NCI-H82 treated with DMSO at 0.1 percent for 48 hours (cell line): ENCODE results near the gene SLC7A4.
"Not testable (repeated sequence)": the region's sequence is repeated elsewhere in the genome, so short reads cannot be mapped to it uniquely, and the experiment has no call there.

Experiments used
- DNase-seq: peaks from one replicate; lab custom pipeline; 2025; ENCODE audit not compliant: unreplicated experiment; lab: John Stamatoyannopoulos, UW

The SLC7A4 gene

DNA sequence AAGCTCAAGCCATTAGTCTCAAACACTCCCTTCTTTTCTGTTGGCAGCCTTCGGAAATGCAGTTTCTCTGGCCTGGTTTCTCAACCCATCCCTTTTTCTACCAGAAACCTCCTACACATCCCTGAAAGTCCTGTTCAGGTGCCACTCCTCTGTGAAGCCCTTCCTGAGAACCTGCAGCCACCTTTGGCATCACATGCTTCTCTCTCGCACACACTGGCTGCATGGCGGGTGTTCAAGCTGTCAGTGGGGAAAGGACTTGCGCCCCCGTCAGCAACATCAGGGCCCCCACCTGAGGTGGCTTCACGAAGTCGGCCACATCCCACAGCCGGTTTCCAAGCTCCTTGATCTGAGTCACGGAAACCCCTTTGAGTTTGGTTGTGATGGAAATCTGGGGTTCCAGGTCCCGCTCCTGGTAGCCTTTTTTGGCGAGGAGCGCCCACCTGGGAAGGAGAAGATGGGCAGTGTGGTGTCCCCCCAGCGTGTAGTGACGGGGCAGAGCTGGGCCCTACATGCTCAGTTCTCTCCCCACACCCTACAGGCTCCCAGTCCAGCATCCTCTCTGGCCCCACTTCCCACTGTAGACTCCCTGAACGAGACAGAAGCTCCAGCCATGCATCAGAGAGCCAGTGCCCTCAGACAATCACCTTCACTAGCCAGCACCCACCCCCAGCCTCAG, 11.6 kb upstream of the SLC7A4 start:
- DNase-seq, result no peak

DNA sequence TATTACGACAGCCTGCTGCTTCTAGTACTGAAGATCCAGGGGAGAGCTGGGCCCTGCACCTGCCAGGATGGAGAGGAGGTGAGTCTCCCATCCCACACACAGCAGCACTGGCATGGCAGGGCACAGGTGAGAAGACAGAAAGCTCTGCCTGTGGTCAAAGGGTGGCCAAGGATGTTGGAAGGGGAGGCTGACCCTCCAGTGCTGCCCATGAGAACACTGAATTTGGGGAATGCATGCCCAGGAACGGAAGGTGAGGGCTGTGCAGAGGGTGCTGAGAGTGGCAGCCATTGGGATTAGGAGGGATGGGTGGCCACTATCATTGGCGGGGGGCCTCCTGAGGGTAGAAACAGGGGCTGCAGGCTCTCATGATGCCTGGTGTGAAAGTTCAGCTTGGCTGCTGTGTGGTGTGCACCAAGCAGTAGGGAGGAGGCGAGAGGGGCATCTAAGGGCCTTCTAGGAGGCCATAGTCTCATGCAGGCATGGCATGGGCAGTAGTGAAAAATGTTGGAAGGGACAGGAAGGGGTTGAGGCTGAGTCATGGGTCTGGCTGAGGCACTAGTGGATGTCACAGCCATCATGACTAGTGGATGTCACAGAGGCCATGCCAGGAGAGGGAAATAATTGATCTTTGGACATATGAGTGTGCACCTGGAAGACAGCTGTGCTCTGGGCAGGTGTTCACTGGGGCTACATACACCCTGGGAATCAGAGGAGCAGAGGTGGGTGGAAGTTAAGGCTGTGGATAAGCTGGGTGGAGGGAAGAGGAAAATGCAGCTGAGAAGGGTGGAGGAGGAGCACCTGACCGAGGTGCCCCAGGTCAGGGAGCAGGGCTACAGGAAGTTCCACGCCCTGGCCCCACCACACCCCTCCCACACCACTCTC, 10.9 kb upstream of the SLC7A4 start:
- DNase-seq, result no peak

DNA sequence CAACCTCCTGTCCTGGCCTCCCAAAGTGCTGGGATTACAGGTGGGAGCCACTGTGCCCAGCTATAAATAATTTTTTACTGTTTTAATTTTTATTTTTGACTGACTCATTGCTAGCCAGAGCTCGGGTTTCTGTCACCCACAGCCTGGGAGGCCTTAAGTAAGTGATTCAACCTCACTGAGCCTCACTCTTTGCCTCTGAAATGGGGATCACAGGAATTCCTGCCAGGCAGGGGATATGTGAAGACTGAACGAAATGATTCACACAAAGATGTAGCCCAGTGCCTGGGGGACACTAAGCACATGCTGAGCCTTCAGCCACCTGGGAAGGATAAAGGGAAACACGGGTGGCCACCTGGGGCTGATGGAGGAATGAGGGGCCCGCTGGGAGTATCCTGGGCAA, 9.6 kb upstream of the SLC7A4 start:
- no peak for DNase-seq

DNA sequence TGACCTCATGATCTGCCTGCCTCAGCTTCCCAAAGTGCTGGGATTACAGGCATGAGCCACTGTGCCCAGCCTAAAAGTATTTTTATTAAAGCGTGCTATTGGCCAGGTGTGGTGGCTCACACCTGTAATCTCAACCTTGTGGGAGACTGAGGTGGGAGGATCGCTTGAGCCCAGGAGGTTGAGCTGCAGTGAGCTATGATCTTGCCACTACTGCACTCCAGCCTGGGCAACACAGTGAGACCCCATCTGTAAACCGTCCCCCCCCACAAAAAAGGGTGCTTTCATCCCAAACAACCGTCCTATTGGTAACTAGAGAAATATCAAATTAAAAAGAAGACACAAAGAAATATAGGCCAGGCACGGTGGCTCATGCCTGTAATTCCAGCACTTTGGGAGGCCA, 6.8 kb upstream of the SLC7A4 start:
- not testable (repeated sequence) for DNase-seq

DNA sequence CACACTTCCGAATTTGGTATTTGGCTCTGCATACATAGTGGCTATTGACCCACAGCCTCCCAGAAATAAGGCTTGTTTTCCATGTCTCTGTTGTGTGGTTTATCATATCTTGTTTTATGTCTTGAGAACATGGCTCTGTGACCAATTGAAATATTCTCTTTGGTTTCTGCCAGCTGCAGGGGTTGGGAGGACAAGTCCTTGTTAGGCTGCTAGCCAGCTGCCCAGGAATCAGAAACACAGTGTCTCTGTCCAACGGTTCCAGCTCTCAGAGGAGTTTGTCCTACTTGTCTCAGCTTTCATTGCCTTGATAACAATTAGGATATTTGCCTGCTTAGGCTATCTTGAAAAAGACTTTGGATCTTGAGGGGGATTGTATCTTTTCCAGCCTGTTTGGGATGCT, 6.0 kb upstream of the SLC7A4 start:
- DNase-seq, result no peak

DNA sequence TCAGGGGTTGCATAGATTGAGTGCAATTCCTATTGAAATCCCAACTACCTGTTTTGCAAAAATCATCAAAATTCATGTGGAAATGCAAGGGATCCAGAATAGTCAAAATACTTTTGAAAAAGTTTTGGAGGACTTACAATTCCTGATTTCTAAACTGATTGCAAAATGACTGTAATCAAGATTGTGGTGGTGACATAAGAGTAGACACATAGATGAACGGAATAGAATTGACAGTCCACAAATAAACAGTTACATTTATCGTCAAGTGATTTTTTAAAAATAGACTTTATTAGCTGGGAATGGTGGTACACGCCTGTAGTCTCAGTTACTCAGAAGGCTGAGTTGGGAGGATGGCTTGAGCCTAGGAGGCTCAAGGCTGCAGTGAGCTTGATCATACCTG, 2.6 kb upstream of the SLC7A4 start:
- DNase-seq, result no peak

DNA sequence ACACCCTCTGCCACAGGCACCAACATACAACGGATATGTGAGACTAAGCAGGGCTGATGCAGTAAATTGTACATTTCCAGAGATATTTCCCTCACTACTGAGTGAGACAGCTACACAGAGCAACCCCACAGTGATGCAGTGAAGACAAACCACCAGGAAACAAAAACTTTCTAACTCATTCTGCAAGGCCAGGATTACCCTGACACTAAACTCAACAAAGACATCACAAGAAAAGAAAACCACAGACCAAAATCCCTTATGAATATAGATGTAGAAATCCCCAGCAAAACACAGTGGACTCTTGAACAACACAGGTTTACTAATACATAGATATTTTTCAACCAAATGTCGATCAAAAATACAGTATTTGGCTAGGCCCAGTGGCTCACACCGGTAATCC, 1.5 kb upstream of the SLC7A4 start:
- DNase-seq, result no peak

DNA sequence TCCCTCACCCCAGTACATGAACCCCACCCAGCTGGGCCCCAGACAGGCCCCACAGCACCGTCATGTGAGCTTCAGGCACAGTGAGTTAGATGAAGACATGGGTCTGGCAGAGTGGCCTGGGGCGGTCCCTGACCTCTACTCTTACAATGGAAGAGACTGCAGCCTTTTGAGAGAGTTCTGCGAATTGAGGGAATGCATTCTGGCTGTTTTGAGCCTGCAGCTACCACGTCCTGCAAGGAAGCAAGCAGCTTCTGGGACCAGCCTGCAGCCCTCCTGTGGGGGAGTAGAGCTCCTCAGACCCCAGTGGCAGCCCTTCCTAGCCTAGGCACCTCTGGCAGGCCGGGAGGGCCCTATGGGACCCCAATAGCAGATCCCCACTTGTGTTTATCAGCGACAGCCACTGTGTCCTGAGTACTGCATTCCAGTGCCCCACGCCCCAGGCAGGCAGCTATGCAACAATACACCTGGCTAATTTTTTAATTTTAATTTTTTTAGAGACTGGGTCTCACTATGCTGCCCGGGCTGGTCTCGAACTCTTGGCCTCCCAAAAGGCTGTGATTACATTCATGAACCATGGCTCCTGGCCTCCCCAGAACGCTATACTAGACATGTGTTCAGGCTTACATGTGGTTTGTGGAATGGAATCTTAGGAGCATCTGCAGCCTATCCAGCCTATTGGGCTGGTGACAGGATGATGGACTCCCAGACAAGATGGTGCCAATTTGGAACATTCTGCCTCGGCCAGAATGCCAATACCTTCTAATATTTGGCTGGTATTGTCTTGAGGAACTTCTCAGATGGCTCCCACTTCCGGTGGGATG, 717 bp upstream of the SLC7A4 start:
- no peak for DNase-seq

DNA sequence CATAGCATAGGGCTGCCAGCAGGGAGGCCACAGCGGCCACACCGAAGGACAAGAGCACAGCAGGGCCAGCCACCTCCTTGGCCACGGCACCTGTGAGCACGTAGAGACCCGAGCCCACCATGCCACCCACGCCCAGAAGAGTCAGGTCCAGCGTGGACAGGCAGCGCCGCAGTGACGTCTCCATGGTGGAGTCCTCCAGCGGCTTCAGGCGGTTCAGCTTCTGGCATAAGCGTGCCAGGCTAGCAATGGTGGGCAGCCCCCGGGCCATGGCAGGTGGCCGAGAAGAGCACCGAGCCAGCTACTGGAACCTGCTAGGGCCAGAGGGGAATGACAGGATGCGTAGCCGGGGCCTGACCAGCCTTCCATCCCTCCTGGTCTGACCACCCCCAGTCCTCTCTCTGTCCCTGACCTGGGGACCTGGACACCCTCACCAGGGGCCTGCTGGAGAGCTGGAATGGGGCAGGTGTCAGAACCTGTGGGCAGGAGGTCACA, 770 bp downstream of the SLC7A4 start:
- no peak for DNase-seq

DNA sequence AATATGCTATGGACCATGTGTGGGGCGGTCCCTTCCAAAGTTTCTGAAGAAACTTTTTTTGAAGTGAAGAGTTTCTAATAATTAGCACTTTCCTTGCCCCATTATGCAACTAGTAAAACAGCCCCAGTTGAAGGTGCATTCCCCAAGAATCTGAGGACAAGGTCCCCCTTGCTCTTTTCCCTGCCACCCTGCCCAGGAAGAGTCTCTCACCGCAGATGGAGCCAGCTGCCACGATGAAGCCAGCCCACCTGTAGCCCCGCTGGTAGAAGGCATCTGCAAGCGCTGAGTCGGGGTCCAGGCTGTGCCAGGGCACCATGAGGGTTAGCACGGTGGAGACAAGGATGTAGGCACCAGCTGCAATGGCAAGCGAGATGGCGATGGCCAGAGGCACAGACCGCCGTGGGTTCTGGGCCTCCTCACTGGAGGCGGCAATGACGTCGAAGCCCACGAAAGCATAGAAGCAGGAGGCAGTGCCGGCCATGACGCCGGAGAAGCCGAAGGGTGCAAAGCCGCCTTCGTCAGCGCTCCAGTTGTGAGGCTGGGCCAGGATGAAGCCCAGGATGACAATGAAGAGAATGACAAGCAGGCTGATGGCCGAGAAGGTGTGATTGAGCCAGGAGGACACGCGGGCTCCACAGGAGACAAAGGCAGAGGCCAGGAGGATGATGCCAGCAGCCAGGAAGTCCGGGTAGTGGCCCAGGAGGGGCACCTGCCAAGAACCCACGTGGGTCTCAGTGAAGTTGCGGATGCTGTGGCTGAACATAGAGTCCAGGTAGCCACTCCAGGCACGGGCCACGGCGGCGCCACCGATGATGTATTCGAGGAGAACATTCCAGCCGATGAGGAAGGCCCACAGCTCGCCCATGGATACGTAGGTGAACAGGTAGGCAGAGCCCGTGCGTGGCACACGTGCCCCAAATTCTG, 1.5 kb downstream of the SLC7A4 start:
- DNase-seq, result no peak

DNA sequence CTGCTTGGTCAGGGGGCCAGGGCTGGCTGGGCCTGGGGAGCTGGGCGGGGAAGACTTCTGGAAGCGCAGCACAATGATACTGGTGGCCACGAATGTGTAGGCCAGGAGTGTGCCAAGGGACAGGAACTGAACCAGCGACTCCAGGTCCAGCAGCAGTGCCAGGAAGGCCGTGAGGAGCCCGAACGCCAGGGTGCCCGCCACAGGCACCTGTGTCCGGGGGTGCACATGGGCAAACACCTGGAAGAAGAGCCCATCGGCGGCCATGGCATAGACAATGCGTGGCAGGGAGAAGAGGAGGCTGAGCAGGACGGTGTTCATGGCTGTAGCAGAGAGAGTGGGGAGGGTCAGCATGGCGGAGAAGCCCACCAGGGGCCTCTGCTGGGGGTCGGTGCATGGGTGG, 2.3 kb downstream of the SLC7A4 start:
- DNase-seq, result no peak

DNA sequence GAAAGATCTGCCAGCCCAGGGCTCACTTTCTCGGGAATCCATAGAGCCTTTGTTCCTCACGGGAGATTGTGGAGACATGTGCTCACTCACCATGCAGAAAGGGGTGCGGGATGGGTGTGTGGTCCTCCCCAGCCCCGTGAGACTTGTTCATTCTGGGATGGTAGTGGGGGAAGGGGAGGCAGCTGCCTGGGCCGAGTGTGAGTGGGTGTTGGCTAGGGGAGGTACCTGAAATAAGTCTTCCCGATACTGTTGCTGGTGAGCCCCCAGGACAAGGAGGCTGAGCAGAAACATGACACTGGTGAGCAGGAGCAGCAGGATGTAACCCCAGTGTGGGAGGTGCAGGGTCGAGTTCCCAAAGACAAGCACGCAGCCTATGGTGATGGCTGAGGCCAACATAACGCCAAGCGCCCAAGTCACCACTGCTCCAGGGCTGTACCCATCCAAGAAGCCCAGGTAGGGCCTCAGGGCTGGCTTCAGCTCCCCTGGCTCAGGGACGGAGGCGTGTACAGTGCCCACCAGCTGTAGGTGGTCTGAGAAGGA, 2.8 kb downstream of the SLC7A4 start:
- no peak for DNase-seq

DNA sequence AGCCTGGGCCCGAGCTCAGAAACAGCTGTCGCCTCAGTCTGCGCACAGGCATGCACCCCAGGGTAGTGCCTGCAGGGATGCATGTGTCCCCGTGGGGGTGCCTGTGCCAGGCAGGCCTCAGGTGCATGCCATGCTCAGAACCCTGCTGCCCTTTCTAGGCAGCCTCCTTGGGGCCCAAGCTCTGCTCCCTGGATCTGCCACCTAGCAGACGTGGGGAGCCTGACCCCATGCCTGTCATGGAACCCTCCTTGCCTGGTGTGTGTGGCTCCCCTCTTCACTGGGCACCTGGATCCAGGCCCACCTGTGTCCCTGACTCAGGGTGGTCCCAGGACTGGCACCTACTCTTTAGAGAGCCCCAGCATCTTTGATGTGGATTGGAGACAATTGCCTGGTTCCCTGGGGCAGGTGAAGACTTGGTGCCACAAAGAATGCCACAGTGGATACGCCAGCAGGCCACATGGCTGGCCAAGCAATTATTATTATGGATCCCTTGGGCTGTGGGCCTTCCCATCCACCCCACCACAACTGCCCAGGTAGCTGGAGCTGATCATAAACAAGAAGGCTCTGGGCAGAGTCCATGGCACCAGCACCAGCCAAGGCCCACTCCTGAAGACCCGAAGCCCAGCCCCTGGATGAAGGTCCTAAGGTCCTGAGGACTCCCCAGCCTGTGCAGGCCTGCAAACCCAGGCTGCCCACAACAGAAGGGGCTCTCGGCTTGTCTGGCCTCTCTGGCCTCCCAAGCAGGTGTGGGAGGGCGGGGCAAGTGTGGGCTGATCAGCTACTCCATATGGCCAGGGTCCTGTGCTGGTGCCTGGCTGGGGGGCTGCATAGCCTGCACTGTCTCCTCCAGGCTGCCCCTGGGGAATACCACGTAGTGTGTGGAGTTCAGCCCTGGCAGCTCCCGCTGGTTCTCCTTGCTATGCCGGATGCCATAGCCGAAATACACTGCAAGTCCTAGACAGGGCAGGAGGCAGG, 3.8 kb downstream of the SLC7A4 start:
- peak; percentile 40 for DNase-seq

DNA sequence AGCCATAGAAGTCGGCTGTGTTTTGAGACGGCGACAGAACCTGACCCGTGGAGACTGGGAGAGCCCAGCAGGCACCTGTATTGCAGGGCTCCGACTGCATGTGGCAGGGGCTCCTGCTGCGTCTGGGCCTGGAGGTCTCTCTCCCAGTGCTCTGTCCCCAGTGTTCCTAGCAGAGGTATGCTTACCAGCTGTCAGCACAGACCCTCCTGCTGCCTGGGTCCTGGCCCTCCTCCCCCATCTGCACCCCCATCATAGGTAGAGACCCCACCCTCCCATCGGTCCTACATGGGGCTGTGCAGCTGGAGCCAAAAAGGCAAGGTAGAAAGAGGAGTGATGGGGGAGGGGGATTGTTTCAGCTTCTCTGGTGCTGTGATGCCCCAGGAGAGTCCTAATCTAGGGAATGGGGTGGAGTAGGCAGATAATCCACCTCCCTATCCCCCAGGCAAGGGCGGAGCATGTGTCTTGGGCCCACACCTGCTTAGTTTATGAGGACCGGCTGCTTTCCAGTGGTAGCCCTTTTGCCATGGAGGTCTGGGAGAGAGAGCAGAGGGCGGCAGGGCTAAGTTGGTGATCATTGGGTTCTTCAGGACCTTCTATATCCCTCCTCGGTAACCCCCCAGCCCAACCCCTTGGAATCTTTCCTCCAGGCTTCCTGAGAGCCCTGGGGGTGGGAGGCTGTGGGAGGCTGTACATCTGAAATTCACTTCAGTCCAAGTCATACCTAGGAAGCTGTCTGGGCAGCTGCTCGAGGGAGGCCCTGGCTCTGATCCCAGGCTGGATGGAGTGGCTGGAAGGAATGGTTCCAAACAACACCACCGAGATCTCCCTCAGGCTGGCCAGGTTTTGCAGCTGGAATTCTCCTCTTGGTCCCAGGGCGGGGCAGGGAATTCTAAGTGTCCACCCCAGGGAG, 5.3 kb downstream of the SLC7A4 start:
- DNase-seq, result peak; percentile 52

DNA sequence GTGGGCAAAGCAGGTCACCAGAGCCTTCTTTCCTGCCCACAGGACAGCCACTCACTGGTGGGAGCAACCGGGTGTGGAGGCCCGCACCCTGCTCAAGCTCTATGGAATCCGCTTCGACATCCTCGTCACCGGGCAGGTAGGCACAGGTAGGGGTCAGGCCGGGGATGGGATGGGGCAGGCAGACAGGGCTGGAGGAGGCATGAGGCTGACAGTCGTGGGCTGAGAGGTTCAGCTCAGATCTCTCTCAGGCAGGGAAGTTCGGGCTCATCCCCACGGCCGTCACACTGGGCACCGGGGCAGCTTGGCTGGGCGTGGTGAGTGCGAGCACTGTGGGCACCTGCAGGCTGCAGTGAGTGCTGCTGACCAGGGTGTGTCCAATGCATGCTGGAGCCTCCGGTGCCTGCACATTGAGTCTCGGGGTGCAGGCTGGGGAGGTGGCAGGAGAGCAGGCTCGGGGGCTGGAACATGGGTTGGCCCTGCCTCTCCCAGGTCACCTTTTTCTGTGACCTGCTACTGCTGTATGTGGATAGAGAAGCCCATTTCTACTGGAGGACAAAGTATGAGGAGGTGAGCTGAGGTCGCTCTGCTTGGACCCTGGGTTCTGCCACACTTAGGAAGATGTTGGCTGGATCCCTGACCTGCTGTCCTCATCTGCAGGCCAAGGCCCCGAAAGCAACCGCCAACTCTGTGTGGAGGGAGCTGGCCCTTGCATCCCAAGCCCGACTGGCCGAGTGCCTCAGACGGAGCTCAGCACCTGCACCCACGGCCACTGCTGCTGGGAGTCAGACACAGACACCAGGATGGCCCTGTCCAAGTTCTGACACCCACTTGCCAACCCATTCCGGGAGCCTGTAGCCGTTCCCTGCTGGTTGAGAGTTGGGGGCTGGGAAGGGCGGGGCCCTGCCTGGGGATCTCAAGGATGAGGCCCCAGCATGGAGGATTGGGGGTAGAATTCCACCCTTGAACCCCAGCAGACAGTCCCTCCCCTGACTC, 6.3 kb downstream of the SLC7A4 start:
- no peak for DNase-seq

DNA sequence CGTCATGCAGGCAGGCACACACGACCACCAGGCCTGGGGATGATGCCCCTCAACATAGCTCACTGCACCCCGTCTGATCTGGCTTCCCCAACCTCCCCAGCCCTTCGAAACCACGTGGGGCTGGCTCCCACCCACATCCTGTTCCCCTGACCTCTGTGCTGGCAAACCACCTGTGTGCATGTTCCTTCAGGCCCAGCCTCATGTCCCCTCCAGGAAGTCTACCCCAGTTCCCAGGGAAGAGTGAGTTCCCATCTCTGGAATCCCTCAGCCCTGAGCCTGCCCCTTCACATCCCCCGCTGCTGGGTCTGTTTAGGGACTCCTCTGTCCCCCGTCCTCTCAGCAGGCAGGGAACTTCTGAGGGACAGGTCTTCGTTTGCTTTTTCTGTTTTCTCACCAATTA, 7.1 kb downstream of the SLC7A4 start:
- DNase-seq, result no peak
